ENCODE data around the gene PHF2. TPM values are rescaled to one million over a fixed set of nuclear protein-coding genes. Genes with fewer than 3 reads are reported as not detected.

Gene PHF2
- total and polyA plus RNA-seq, 9 of the 15 experiments (the other 6 are each of a cell fraction or from before 2014, with no cell fraction given), result 0.37 to 14.4 (median 8.1) TPM

DNA sequence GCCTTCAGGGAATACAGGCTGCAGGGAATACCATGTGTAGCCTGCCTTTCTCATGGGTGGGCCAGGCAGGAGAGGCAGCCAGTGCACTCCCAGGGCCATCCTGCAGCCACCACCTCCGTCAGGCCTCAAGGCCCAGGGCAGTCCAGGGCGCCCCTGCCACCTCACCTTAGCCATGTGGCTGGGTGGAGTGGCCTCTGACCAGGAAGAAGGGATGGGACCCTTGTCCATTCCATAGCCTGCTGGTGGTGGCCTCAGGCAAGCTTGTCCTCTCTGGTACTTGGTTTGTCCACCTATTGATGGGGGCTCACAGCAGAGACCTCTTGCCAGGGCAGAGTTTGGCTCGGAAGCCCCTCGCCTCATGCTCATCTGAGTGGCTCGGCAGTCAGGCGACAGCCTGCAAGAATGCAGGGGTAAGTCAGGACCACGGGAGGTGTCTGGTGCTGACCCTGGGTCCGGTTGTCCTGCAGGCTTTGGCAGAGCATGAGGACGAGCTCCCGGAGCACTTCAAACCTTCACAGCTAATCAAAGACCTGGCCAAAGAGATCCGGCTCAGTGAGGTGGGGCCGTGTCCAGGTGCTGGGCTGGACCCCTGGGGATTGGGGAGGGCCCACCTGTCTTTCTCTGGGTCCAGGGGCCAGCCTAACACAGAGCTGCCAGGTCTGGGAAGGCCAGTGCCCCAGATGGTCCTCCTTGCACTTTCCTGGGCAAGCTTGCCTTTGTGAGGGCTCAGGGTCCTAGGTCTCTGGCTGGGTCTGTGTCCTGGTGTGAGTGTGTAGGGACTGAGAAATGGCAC, 82.9 kb downstream of the PHF2 start:
- H3K9me3 ChIP-seq (replicated peaks; ENCODE audit: control insufficient read depth, insufficient read depth, low read depth, low read length), result no peaks in the 10 kb centered on the region
- 88% methylated on average over 9 of the region's 12 CpGs for WGBS (ENCODE audit: insufficient coverage, low coverage, missing lambda C conversion rate)
- in situ Hi-C loops (cut with MboI) (no loop called here), intact Hi-C loops (cut with micrococcal nuclease) (no loop called here)
- H3K79me2 ChIP-seq (ENCODE audit: control insufficient read depth, insufficient read depth, low read length), result no peaks in the 10 kb centered on the region
- peaks cover 14% of the 10 kb centered on the region; the same call in 2 of the 3 replicates for H3K36me3 ChIP-seq (ENCODE audit: control insufficient read depth, insufficient read depth, low read length)
- no TSS peak for BruUV-seq (replicated peaks)
- no peak overlapping the region for H3K9ac ChIP-seq (ENCODE audit: insufficient read depth in 1 of 2, low read depth in 2 of 2, low read length in 2 of 2)
- no peaks in the 10 kb centered on the region for H4K20me1 ChIP-seq (replicated peaks; ENCODE audit: control insufficient read depth, insufficient read depth, low read length)
- TF ChIP-seq BACH1 (tag; IDR thresholded peaks at IDR 0.05) (no peak), RBM39 (optimal IDR thresholded peaks at IDR 0.05; ENCODE audit: low read depth, low read length) (no peak), ARID2 (IDR thresholded peaks at IDR 0.05) (no peak), NFIX (CRISPR knock-in tag; IDR thresholded peaks at IDR 0.05; ENCODE audit: low read depth) (no peak), KLF6 (CRISPR knock-in tag; IDR thresholded peaks at IDR 0.05; ENCODE audit: borderline replicate concordance) (no peak), PPARD (CRISPR knock-in tag; IDR thresholded peaks at IDR 0.05) (no peak), LARP7 (IDR thresholded peaks at IDR 0.05) (no peak), ZNF699 (CRISPR knock-in tag; IDR thresholded peaks at IDR 0.05; ENCODE audit: insufficient replicate concordance) (no peak), ZNF507 (tag; conservative IDR thresholded peaks at IDR 0.05) (no peak), DDX20 (tag; IDR thresholded peaks at IDR 0.05; ENCODE audit: low read depth) (no peak)
- TF ChIP-seq, protein P1, sequence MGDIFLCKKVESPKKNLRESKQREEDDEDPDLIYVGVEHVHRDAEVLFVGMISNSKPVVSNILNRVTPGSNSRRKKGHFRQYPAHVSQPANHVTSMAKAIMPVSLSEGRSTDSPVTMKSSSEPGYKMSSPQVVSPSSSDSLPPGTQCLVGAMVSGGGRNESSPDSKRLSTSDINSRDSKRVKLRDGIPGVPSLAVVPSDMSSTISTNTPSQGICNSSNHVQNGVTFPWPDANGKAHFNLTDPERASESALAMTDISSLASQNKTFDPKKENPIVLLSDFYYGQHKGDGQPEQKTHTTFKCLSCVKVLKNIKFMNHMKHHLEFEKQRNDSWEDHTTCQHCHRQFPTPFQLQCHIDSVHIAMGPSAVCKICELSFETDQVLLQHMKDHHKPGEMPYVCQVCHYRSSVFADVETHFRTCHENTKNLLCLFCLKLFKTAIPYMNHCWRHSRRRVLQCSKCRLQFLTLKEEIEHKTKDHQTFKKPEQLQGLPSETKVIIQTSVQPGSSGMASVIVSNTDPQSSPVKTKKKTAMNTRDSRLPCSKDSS (IDR thresholded peaks at IDR 0.05; ENCODE audit: low read depth, partially characterized antibody), result no peak
- TF ChIP-seq, protein P2, sequence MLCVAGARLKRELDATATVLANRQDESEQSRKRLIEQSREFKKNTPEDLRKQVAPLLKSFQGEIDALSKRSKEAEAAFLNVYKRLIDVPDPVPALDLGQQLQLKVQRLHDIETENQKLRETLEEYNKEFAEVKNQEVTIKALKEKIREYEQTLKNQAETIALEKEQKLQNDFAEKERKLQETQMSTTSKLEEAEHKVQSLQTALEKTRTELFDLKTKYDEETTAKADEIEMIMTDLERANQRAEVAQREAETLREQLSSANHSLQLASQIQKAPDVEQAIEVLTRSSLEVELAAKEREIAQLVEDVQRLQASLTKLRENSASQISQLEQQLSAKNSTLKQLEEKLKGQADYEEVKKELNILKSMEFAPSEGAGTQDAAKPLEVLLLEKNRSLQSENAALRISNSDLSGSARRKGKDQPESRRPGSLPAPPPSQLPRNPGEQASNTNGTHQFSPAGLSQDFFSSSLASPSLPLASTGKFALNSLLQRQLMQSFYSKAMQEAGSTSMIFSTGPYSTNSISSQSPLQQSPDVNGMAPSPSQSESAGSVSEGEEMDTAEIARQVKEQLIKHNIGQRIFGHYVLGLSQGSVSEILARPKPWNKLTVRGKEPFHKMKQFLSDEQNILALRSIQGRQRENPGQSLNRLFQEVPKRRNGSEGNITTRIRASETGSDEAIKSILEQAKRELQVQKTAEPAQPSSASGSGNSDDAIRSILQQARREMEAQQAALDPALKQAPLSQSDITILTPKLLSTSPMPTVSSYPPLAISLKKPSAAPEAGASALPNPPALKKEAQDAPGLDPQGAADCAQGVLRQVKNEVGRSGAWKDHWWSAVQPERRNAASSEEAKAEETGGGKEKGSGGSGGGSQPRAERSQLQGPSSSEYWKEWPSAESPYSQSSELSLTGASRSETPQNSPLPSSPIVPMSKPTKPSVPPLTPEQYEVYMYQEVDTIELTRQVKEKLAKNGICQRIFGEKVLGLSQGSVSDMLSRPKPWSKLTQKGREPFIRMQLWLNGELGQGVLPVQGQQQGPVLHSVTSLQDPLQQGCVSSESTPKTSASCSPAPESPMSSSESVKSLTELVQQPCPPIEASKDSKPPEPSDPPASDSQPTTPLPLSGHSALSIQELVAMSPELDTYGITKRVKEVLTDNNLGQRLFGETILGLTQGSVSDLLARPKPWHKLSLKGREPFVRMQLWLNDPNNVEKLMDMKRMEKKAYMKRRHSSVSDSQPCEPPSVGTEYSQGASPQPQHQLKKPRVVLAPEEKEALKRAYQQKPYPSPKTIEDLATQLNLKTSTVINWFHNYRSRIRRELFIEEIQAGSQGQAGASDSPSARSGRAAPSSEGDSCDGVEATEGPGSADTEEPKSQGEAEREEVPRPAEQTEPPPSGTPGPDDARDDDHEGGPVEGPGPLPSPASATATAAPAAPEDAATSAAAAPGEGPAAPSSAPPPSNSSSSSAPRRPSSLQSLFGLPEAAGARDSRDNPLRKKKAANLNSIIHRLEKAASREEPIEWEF (CRISPR knock-in tag; IDR thresholded peaks at IDR 0.05), result no peak
- TF ChIP-seq, protein P3, sequence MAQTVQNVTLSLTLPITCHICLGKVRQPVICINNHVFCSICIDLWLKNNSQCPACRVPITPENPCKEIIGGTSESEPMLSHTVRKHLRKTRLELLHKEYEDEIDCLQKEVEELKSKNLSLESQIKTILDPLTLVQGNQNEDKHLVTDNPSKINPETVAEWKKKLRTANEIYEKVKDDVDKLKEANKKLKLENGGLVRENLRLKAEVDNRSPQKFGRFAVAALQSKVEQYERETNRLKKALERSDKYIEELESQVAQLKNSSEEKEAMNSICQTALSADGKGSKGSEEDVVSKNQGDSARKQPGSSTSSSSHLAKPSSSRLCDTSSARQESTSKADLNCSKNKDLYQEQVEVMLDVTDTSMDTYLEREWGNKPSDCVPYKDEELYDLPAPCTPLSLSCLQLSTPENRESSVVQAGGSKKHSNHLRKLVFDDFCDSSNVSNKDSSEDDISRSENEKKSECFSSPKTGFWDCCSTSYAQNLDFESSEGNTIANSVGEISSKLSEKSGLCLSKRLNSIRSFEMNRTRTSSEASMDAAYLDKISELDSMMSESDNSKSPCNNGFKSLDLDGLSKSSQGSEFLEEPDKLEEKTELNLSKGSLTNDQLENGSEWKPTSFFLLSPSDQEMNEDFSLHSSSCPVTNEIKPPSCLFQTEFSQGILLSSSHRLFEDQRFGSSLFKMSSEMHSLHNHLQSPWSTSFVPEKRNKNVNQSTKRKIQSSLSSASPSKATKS (CRISPR knock-in tag; IDR thresholded peaks at IDR 0.05), result no peak
- no peaks in the 10 kb centered on the region for H3K27me3 ChIP-seq (ENCODE audit: control insufficient read depth in 2 of 2, insufficient read depth in 2 of 2, low read length in 2 of 2)
- ATAC-seq (no peak), FAIRE-seq (no peak), DNase-seq (ENCODE audit: extremely low read depth in 1 of 4, low spot score in 3 of 4) (no peak)
- ChIA-PET POLR2A (no interaction called here), CTCF (ENCODE audit: low intra/inter-chr PET ratio) (no interaction called here)
- no peak overlapping the region for H3K4me2 ChIP-seq (ENCODE audit: insufficient read depth, low read length)
- peaks cover 3% of the 10 kb centered on the region for H3K9me1 ChIP-seq (ENCODE audit: control insufficient read depth, insufficient read depth, low read length)
- H3K4me1 ChIP-seq (replicated peaks in 1 of 2; ENCODE audit: control insufficient read depth in 2 of 2, insufficient read depth in 2 of 2, low read length in 2 of 2), result peaks cover 0 to 4% of the 10 kb centered on the region in 2 experiments; a peak in 2 of 5 replicates
- H3K4me3 ChIP-seq, result no peak overlapping the region
- no peak overlapping the region for H2AFZ ChIP-seq (ENCODE audit: low read depth, low read length)
- no peak overlapping the region for H3K27ac ChIP-seq (ENCODE audit: extremely low read depth, low read depth, low read length)
